Activated T-cell treated with anti-CD3 and anti-CD28 coated beads for 48 hours (primary cell): ENCODE results near the gene FAAH2.
"Not testable (repeated sequence)": the region's sequence is repeated elsewhere in the genome, so short reads cannot be mapped to it uniquely, and the experiment has no call there.

Experiments
- DNase-seq: peaks from one replicate; pipeline ENCODE4 v3.0.0-alpha.2; 2020; ENCODE audit warnings: low read depth

Gene FAAH2

GRCh38 chrX:57286507-57287251 lies at the start of gene FAAH2:
FAAH2 (plus strand) TSS chrX:57286706; CDS start chrX:57286826, 120 bp downstream.
- DNase-seq = peak; percentile 21

- no peak for DNase-seq
These were observed 44.5 kb upstream of the FAAH2 start for GRCh38 chrX:57241967-57242366.

- DNase-seq = no peak
These were observed 34.5 kb upstream of the FAAH2 start for GRCh38 chrX:57251965-57252364.

GRCh38 chrX:57265126-57265525 lies 21.4 kb upstream of the FAAH2 start:
- no peak for DNase-seq

GRCh38 chrX:57266275-57266674 lies 20.2 kb upstream of the FAAH2 start:
- no peak for DNase-seq

GRCh38 chrX:57266871-57267270 lies 19.6 kb upstream of the FAAH2 start:
- no peak for DNase-seq

GRCh38 chrX:57267308-57267707 lies 19.2 kb upstream of the FAAH2 start:
- DNase-seq = no peak

- no peak for DNase-seq
These were observed 15.5 kb upstream of the FAAH2 start for GRCh38 chrX:57270980-57271379.

GRCh38 chrX:57282568-57282967 lies 3.9 kb upstream of the FAAH2 start:
- DNase-seq = no peak

GRCh38 chrX:57285001-57285400 lies 1.5 kb upstream of the FAAH2 start:
- DNase-seq = no peak

- no peak for DNase-seq
These were observed 2.6 kb downstream of the FAAH2 start for GRCh38 chrX:57289089-57289488.

- no peak for DNase-seq
These were observed 8.5 kb downstream of the FAAH2 start for GRCh38 chrX:57294961-57295360.

GRCh38 chrX:57295679-57296078 lies 9.2 kb downstream of the FAAH2 start:
- DNase-seq = not testable (repeated sequence)

- DNase-seq = no peak
These were observed 27.2 kb downstream of the FAAH2 start for GRCh38 chrX:57313583-57314215.

GRCh38 chrX:57329008-57329407 lies 42.5 kb downstream of the FAAH2 start:
- DNase-seq = no peak

GRCh38 chrX:57335790-57336189 lies 49.3 kb downstream of the FAAH2 start:
- not testable (repeated sequence) for DNase-seq

GRCh38 chrX:57353472-57354132 lies 67.1 kb downstream of the FAAH2 start:
- DNase-seq = no peak

- no peak for DNase-seq
These were observed 77.6 kb downstream of the FAAH2 start for GRCh38 chrX:57364145-57364544.

GRCh38 chrX:57366430-57366829 lies 79.9 kb downstream of the FAAH2 start:
- DNase-seq = no peak

GRCh38 chrX:57367649-57368048 lies 81.1 kb downstream of the FAAH2 start:
- no peak for DNase-seq

GRCh38 chrX:57368158-57368557 lies 81.7 kb downstream of the FAAH2 start:
- DNase-seq = no peak

GRCh38 chrX:57379296-57379695 lies 92.8 kb downstream of the FAAH2 start:
- DNase-seq = no peak
